Fibroblast of lung (primary cell): Measurements from ENCODE around the gene SH2D5.
A peak's percentile ranks its signal among the peaks of the same experiment; 100 is the strongest.

Experiments
- CTCF ChIP-seq, 2 donors: IDR thresholded peaks in 1 of 2; conservative IDR thresholded peaks in 1 of 2; 1 replicate in 1 of 2; 2 replicates in 1 of 2; pipeline ENCODE4 v1.5.1; 2011 to 2012; ENCODE audit warnings: low read length in 2 of 2, control low read depth in 1 of 2, inconsistent platforms in 1 of 2, low read depth in 1 of 2, mild to moderate bottlenecking in 1 of 2
- EZH2 ChIP-seq: IDR thresholded peaks from 2 replicates; pipeline ENCODE4 v1.5.1; 2012; ENCODE audit warnings: low read length, control low read depth, mild to moderate bottlenecking; ENCODE audit errors: missing control alignments

GRCh38 chr1:20711285-20712214 is 21.0 kb downstream of the SH2D5 start:
- TF ChIP-seq CTCF (conservative IDR thresholded peaks at IDR 0.05 in 1 of 2, IDR thresholded peaks at IDR 0.05 in 1 of 2; ENCODE audit: low read depth in 1 of 2, low read length in 2 of 2) (peak in 1 of 2 donors; percentile 4), EZH2 (no peak)
